K562 (cell line): Measurements from ENCODE around the gene VPS4A. TPM values are rescaled to one million over a fixed set of nuclear protein-coding genes. Genes with fewer than 3 reads are reported as not detected.

Source experiments
- ATAC-seq: fragments of 200-7000 bp; cut with Tn5 transposase; 3 replicates; pipeline ENCODE4 v1.9.1; 2020; ENCODE audit warnings: moderate library complexity
- BruUV-seq: library from RNA; stranded (reverse); fragments of 400-500 nt; replicated peaks from 2 replicates; lab custom pipeline; 2021; lab: Mats Ljungman, UMichigan
- CTCF ChIA-PET: fragments of 300-600 bp; formaldehyde crosslinking; extraction: SDS; loops from one replicate; lab custom pipeline; 2021; ENCODE audit warnings: low intra/inter-chr PET ratio; lab: Yijun Ruan, JAX
- POLR2A ChIA-PET: fragments of 300-600, 350-650 bp; sonication (Branson Sonifier 250); formaldehyde crosslinking; extraction: SDS; loops from one replicate; lab custom pipeline; 2021; ENCODE audit warnings: antibody characterized with exemption, inconsistent platforms; lab: Yijun Ruan, JAX
- DNase-seq, 4 experiments: peaks; one replicate each; pipeline versions ENCODE4 v3.0.0 to v3.0.0-alpha.2; 2011 to 2018; ENCODE audit warnings: low spot score in 3 of 4, mixed read lengths in 3 of 4; ENCODE audit errors: extremely low read depth in 1 of 4
- FAIRE-seq: peaks from 2 replicates; lab custom pipeline; 2011; peaks lifted over from hg19 to GRCh38; lab: Jason Lieb, UNC
- H2AFZ ChIP-seq: 2 replicates; pipeline ENCODE4 v1.6.0; 2011; ENCODE audit warnings: low read depth, low read length, control low read depth, inconsistent platforms
- H3K27ac ChIP-seq: fragments of 200-600 bp; 3 replicates; pipeline ENCODE4 v1.8.0; 2011; ENCODE audit warnings: low read depth, mild to moderate bottlenecking, control low read depth, inconsistent platforms, low read length, moderate library complexity, mixed read lengths; ENCODE audit errors: extremely low read depth
- H3K27me3 ChIP-seq, 2 experiments: fragments of 300-600 bp in 1 of 2; 2 replicates in 1 of 2; 3 replicates in 1 of 2; pipeline versions ENCODE4 v1.6.0 to v1.8.0; 2011; ENCODE audit warnings: inconsistent platforms in 2 of 2, low read length in 2 of 2, mild to moderate bottlenecking in 1 of 2, mixed read lengths in 1 of 2, moderate library complexity in 1 of 2; ENCODE audit not compliant: control insufficient read depth in 2 of 2, insufficient read depth in 2 of 2
- H3K36me3 ChIP-seq: fragments of 300-600 bp; 3 replicates; pipeline ENCODE4 v1.8.0; 2011; ENCODE audit warnings: mild to moderate bottlenecking, low read length, inconsistent platforms; ENCODE audit not compliant: control insufficient read depth, insufficient read depth
- H3K4me1 ChIP-seq, 2 experiments: fragments of 200-600 bp in 1 of 2; replicated peaks in 1 of 2; 2 replicates in 1 of 2; 3 replicates in 1 of 2; pipeline versions ENCODE4 v1.5.1 to v1.8.0; 2011; ENCODE audit warnings: inconsistent platforms in 2 of 2, low read length in 2 of 2, mild to moderate bottlenecking in 1 of 2, mixed read lengths in 1 of 2, moderate library complexity in 1 of 2; ENCODE audit not compliant: control insufficient read depth in 2 of 2, insufficient read depth in 2 of 2
- H3K4me2 ChIP-seq: 2 replicates; pipeline ENCODE4 v1.6.1; 2011; ENCODE audit warnings: low read length, control low read depth, inconsistent platforms, mixed read lengths; ENCODE audit not compliant: insufficient read depth
- H3K4me3 ChIP-seq: fragments of 200-600 bp; sonication (generic), shearing (Covaris generic); 2 replicates; pipeline ENCODE4 v1.5.1; 2016; ENCODE audit warnings: control low read depth, inconsistent platforms
- H3K79me2 ChIP-seq: fragments of 200-600 bp; 3 replicates; pipeline ENCODE4 v1.8.0; 2011; ENCODE audit warnings: low read length, inconsistent platforms; ENCODE audit not compliant: control insufficient read depth, insufficient read depth
- H3K9ac ChIP-seq, 2 experiments: 2 replicates each; pipeline versions ENCODE4 v1.6.0 to v1.6.1; 2011; ENCODE audit warnings: low read depth in 2 of 2, low read length in 2 of 2, control low read depth in 1 of 2, inconsistent platforms in 1 of 2, mild to moderate bottlenecking in 1 of 2, mixed read lengths in 1 of 2; ENCODE audit not compliant: insufficient read depth in 1 of 2
- H3K9me1 ChIP-seq: one replicate; pipeline ENCODE4 v1.6.0; 2011; ENCODE audit warnings: inconsistent platforms, mild to moderate bottlenecking, low read length, moderate library complexity; ENCODE audit not compliant: control insufficient read depth, insufficient read depth
- H3K9me3 ChIP-seq: replicated peaks from 2 replicates; pipeline ENCODE4 v1.5.1; 2011; ENCODE audit warnings: low read depth, low read length, inconsistent platforms; ENCODE audit not compliant: control insufficient read depth, insufficient read depth
- H4K20me1 ChIP-seq: replicated peaks from 2 replicates; pipeline ENCODE4 v1.6.1; 2011; ENCODE audit warnings: low read length, inconsistent platforms, mixed read lengths; ENCODE audit not compliant: control insufficient read depth, insufficient read depth
- ARID1B ChIP-seq: fragments of 450-650 bp; IDR thresholded peaks from 2 replicates; pipeline ENCODE4 v1.6.1; 2016; ENCODE audit warnings: antibody characterized with exemption, mild to moderate bottlenecking, inconsistent platforms
- C11orf30 ChIP-seq: fragments of 450-650 bp; IDR thresholded peaks from 2 replicates; pipeline ENCODE4 v1.6.1; 2016; ENCODE audit warnings: low read depth, mild to moderate bottlenecking
- EP400 ChIP-seq: fragments of 450-650 bp; IDR thresholded peaks from 2 replicates; pipeline ENCODE4 v1.6.1; 2017; ENCODE audit warnings: antibody characterized with exemption, mild to moderate bottlenecking, moderate library complexity
- HDAC1 ChIP-seq, 2 experiments: fragments of 450-650 bp; IDR thresholded peaks; 2 replicates each; pipeline ENCODE4 v1.6.1; 2016 to 2017; ENCODE audit warnings: inconsistent platforms in 1 of 2, mild to moderate bottlenecking in 1 of 2, moderate library complexity in 1 of 2
- MAFG ChIP-seq: fragments of 450-650 bp; conservative IDR thresholded peaks from 2 replicates; pipeline ENCODE4 v1.6.1; 2016; ENCODE audit warnings: missing genetic modification characterization, missing compliant biosample characterization
- NFIC ChIP-seq: fragments of 450-650 bp; IDR thresholded peaks from 2 replicates; pipeline ENCODE4 v1.6.1; 2017; ENCODE audit warnings: mild to moderate bottlenecking, inconsistent platforms
- POLR2AphosphoS5 ChIP-seq: IDR thresholded peaks from 2 replicates; pipeline ENCODE4 v1.6.1; 2011; ENCODE audit warnings: mild to moderate bottlenecking, low read depth, low read length, moderate library complexity; ENCODE audit not compliant: control insufficient read depth, insufficient read depth
- TBP ChIP-seq: optimal IDR thresholded peaks from 2 replicates; pipeline ENCODE3; 2011; ENCODE audit warnings: low read depth, low read length, improper control_type of control experiment
- ZNF133 ChIP-seq: fragments of 250-450 bp; sonication (Bioruptor Pico); IDR thresholded peaks from 2 replicates; pipeline ENCODE4 v1.4.0; 2020; ENCODE audit warnings: mild to moderate bottlenecking
- ZNF316 ChIP-seq: fragments of 450-650 bp; IDR thresholded peaks from 2 replicates; pipeline ENCODE4 v1.6.1; 2016
- WGBS: fragments of 100-300 bp; shearing (Covaris generic); methylation state at CpG from one replicate; pipeline ENCODE4 v1.1.6; 2016; ENCODE audit warnings: low coverage, mixed read lengths; ENCODE audit not compliant: insufficient coverage; ENCODE audit errors: missing lambda C conversion rate; 5-methylcytosine and 5-hydroxymethylcytosine counted together
- in situ Hi-C: fragments of 300-500 bp; cut with MboI; formaldehyde crosslinking; loops from 4 replicates; pipeline ENCODE4 v1.15.0; 2018; ENCODE audit warnings: inconsistent platforms, mixed read lengths
- intact Hi-C: fragments of 100-400 bp; cut with micrococcal nuclease; formaldehyde crosslinking; loops from 2 replicates; pipeline ENCODE4 v1.14.2; 2022
- polyA plus RNA-seq, 8 experiments: library from polyadenylated mRNA; depleted of rRNA in 4 of 8; stranded (reverse) in 5 of 8; unstranded in 3 of 8; fragments of >200 nt; fragmentation: Nextera tagmentation in 2 of 8; fragmentation: Illumina TruSeq in 1 of 8; extraction: Ambion mirVana in 2 of 8; extraction: Trizol in 1 of 8; gene quantifications; 2 replicates each; pipeline versions ENCODE4 v1.2.1 to v1.2.3, GENCODE V29; 2011 to 2014; ENCODE audit warnings: inconsistent platforms in 1 of 8, missing spikeins in 1 of 8
- total RNA-seq, 7 experiments: library from RNA; depleted of rRNA in 6 of 7; stranded (reverse); fragments of >200 nt in 6 of 7; fragmentation: Illumina TruSeq in 2 of 7; extraction: Trizol in 2 of 7; gene quantifications; 2 replicates each; pipeline versions ENCODE4 v1.2.1 to v1.2.3, GENCODE V29; 2011 to 2021; ENCODE audit warnings: low replicate concordance in 1 of 7
- TF ChIP-seq, protein P1 (sequence below): fragments of 450-650 bp; IDR thresholded peaks from 2 replicates; pipeline ENCODE4 v1.7.0; 2016; ENCODE audit warnings: borderline replicate concordance

The VPS4A gene
- total and polyA plus RNA-seq, 9 of the 15 experiments (the other 6 are each of a cell fraction or from before 2014, with no cell fraction given), result 7.6 to 45.4 (median 29.9) TPM

DNA sequence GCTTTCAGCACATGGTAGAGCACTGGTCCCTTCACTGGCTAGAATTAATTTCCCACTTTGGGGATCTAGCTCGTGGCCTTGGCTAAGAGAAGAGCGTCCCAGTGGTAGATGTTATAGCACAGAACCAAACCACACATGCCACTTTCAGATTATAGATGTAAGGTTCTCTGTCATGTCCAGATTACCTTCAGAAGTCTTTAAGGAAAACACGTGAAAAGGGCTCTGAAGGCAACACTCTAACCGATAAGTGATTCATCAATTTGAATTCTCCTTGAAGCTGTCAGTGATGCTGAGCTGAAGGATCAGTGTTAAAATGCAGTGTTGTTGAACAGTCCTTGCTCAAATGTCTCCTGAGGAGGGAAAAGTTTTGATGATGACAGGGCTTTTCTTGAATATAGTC lies 43.5 kb upstream of the VPS4A start (continued):
- TF ChIP-seq ARID1B (peak; percentile 92), ZNF133 (CRISPR knock-in tag) (no peak), HDAC1 (IDR thresholded peaks at IDR 0.05) (peak in 1 of 2 experiments; percentile 71; a peak in 1 of 4 replicates), POLR2AphosphoS5 (peak; percentile 76), NFIC (0 out of 2 replicates have a peak, but pooled peaks have one; percentile 37), TBP (peak; percentile 34), ZNF316 (peak; percentile 80), EP400 (0 out of 2 replicates have a peak, but pooled peaks have one; percentile 26)

DNA sequence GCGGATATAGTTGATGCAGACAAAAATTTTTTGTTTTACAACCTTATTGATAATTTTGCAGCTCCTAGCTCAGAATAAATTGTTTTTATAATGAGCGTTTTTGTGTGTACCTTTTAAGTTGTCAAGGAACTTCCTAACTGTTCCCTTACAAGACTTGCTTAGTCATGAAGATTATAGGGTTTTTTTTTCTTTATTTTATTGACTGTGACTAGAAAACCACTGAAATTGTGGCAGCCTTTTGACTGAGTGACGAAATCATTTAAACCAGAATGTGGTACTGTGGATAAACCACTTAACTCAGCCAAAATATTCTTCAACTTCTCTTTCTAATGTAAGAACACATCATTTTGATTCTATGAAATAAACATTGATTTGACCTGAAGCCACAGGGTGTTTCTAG lies 40.8 kb upstream of the VPS4A start:
- DNase-seq (no peak), FAIRE-seq (no peak), ATAC-seq (no peak)
- intact Hi-C loops (no loop called here), in situ Hi-C loops (no loop called here)
- Histone ChIP-seq H2AFZ (no peak overlapping the region), H3K36me3 (peaks cover 6% of the 10 kb centered on the region; the same call in 2 of the 3 replicates), H3K9ac (no peak overlapping the region), H3K27me3 (no peaks in the 10 kb centered on the region), H3K79me2 (no peaks in the 10 kb centered on the region), H3K27ac (no peak overlapping the region), H3K4me2 (no peak overlapping the region), H3K9me1 (no peaks in the 10 kb centered on the region), H3K9me3 (no peaks in the 10 kb centered on the region; the same call in 1 of the 2 replicates), H3K4me3 (no peak overlapping the region), H4K20me1 (no peaks in the 10 kb centered on the region), H3K4me1 (peaks cover 7 to 11% of the 10 kb centered on the region in 2 experiments; a peak in 4 of 5 replicates)
- CTCF ChIA-PET, result no interaction called here
- 65% methylated on average over 3 of the region's 3 CpGs for WGBS
- peak; percentile 56 for TF ChIP-seq C11orf30
- peak; percentile 26; the same call in 1 of the 2 replicates for TF ChIP-seq MAFG (tag)
- TF ChIP-seq, protein P1, sequence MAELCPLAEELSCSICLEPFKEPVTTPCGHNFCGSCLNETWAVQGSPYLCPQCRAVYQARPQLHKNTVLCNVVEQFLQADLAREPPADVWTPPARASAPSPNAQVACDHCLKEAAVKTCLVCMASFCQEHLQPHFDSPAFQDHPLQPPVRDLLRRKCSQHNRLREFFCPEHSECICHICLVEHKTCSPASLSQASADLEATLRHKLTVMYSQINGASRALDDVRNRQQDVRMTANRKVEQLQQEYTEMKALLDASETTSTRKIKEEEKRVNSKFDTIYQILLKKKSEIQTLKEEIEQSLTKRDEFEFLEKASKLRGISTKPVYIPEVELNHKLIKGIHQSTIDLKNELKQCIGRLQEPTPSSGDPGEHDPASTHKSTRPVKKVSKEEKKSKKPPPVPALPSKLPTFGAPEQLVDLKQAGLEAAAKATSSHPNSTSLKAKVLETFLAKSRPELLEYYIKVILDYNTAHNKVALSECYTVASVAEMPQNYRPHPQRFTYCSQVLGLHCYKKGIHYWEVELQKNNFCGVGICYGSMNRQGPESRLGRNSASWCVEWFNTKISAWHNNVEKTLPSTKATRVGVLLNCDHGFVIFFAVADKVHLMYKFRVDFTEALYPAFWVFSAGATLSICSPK, result no peak
- peak; percentile 77 for TF ChIP-seq ZNF316
- BruUV-seq, result no TSS peak
- POLR2A ChIA-PET, result interaction anchor here (0.7 kb wide), 1 partner anchor 559 kb away, joined by 3 read pairs; no protein-coding TSS in a partner anchor
